Gastroesophageal sphincter (tissue), 3 donors: Measurements from ENCODE around the gene HS6ST3.

Experiments used
- CTCF ChIP-seq, 4 experiments: fragments of 200-600 bp in 2 of 4; fragments of 450-650 bp in 2 of 4; sonication (generic) in 1 of 4; IDR thresholded peaks; one replicate each; pipeline ENCODE4 v1.5.1; 2017 to 2019; ENCODE audit warnings: antibody characterized with exemption in 4 of 4, mild to moderate bottlenecking in 2 of 4, moderate library complexity in 2 of 4
- POLR2A ChIP-seq, 2 donors: fragments of 450-650 bp; IDR thresholded peaks; one replicate each; pipeline ENCODE4 v1.6.1; 2017; ENCODE audit warnings: antibody characterized with exemption in 2 of 2, mild to moderate bottlenecking in 2 of 2, moderate library complexity in 1 of 2
- POLR2AphosphoS5 ChIP-seq: sonication (generic); formaldehyde crosslinking; IDR thresholded peaks from one replicate; pipeline ENCODE4 v1.6.1; 2017; ENCODE audit warnings: antibody characterized with exemption

DNA sequence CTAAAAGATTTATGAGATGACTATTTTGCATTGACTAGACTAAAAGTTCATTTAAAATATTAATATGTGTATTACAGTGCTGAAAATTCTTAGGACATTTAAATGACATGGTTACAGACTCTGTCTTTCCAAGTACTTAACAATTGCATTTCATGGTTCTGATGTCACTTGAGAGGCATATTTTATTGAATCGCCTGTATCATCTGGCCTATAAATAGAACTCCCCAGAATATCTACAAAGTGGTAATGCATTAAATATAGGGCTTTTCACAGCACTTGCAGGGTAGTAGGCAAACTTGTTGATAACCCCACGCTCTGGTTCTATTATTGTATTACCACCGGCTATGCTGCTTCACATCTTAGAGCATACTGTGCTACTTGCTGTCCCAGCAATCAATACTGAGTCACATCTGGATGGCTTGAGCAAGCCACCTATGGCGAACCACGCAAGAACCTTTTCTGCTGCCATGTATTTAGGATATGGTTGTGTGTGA, 400.6 kb downstream of the HS6ST3 start:
- TF ChIP-seq POLR2AphosphoS5 (no peak), CTCF (IDR thresholded peaks at IDR 0.05) (no peak), POLR2A (IDR thresholded peaks at IDR 0.05) (no peak)
